GM21529 (cell line): Measurements from ENCODE around the gene TXNDC11.

Source experiments
- ATAC-seq: cut with Tn5 transposase; IDR thresholded peaks from one replicate; pipeline ENCODE4 v1.9.1; 2021; ENCODE audit not compliant: unreplicated experiment

Gene TXNDC11

DNA sequence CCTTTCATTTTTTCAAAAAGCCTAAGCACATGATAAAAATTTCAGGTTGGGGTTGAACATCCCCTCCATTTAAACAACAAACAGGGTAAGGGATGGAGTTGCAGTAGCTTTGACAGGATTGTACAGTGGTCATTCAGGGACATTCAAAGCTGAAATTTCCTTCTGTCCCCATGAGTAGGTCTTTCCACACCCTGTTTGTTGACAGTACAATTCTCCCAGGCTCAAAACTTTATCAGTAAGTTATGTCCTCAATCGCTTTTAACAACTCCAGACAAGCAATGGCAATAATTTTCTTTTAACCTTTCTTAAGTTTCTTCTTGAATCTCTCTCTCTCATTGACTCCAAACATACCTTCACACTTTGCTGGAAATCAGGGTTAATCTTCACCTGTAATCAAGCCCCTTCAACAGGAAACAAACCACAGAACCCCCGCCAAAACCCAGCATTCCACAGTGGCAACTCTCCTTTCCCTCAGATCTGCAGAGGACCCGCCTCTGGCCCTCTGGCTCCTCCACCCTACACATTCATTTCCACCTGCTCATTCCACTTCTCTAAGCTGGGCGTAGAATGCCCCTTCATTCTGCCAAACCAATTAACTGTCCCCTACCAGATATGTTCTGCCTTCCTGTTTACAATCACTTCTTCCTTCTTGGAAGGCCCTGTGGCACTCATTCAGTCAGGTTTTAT lies 20.7 kb downstream of the TXNDC11 start:
- no peak for ATAC-seq

DNA sequence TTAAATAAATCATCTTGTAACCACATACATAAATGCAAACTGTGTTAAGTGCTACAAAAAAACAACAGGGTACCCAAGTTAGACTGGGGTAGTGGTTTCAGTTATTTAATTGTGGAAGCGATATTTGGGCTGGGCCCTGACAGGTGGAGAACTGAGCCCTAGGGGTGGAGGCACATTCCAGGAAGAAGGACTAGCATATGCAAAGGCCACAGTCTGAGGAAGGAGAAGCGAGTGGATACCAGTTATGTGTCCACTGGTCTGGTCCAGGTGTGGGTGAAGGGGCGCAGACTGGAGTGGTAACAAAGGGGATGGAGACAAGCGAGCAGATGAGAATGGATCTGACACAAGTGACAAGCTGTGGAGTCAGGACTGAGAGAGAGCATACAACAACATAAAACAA lies 22.9 kb downstream of the TXNDC11 start:
- ATAC-seq: no peak

DNA sequence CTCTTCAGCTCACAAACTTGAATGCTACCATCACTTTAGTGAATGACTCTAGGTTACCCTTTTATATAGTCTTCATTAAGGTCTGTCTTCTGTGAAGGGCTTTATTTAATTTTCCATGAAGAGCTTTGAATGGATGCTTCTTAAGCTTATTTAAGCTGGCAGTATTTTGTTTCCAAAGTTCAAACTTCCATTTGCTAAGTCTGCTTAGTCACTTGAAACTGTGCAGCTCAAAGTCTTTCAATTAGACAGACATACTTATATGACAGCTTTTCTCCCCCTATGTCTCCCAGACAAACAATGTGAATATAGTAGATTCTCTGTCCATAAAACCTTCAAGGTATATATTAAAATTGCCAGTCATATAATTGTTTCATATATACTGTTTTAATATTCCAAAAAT lies 23.5 kb downstream of the TXNDC11 start:
- ATAC-seq: no peak

GRCh38 chr16:11717811-11718210 lies 24.8 kb downstream of the TXNDC11 start:
- ATAC-seq: no peak

DNA sequence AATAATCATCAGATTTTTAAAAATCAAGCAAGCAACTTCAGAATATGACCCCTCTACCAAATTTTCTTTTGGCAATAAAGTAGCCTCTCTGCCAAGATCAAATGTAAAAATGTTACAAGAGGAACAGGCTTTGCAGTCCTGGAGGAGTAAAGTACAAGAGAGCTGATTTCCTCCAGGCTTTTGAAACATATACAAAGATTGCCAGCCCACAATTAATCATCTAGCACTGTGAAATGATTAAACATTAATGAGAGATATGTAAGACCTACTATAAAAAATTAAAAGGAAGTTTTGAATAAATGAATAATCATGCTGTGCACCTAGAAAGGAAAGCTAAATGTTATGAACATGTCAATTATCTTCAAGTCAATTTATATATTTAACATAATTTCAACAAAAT lies 26.3 kb downstream of the TXNDC11 start:
- ATAC-seq: no peak

DNA sequence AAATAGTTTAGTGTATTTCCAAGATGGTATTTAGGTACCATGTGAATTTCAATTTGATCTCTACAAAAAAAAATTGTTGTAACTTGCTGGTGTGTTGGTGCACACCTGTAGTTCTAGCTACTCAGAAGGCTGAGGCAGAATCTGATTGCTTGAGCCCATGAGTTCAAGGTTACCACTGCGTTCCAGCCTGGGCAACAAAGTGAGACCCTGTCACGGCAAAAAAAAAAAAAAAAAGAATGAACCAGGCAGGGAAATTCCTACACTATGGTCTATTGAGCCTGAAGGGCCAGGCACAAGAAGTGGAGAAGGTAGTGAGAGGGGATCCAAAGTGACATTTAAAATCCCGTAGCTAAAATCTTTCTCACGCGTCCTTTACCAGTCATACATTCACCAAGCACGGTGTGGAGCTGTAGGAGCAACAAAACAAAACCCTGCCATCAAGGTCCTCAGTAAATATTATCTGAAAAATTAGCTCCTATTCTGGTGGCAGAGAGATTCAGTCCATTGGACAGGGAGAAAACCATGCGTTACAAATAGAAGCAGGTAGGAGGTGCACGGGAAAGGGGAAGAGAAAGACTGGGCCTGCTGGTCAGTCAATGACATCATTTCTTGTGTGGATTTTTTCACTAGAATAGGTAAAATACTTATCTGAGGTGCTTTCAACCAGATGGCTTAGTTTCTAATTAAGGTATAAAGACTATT lies 27.3 kb downstream of the TXNDC11 start:
- no peak for ATAC-seq

- no peak for ATAC-seq
These were observed 30.5 kb downstream of the TXNDC11 start for GRCh38 chr16:11712122-11712521.

DNA sequence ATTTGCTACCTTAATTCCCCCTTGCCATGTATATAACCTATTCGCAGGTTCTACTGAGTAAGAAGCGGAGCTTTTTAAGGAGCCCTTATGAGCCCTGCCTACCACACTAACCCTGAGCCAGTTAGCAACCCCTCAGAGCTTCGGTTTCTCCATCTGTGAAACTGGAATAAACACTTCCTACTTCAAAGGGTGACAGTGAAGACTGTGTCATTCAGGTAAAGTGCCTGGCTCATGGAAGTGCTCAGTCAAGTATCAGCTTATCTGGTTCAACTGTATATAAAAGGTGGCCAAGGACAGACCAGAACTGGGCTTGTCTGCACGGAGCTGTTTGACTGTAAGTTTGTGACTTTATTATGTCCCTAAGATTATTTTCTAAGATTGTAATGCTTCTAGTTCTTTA lies 31.0 kb downstream of the TXNDC11 start:
- ATAC-seq: no peak

GRCh38 chr16:11708421-11708820 lies 34.2 kb downstream of the TXNDC11 start:
- no peak for ATAC-seq

GRCh38 chr16:11707679-11708197 lies 34.9 kb downstream of the TXNDC11 start:
- no peak for ATAC-seq

DNA sequence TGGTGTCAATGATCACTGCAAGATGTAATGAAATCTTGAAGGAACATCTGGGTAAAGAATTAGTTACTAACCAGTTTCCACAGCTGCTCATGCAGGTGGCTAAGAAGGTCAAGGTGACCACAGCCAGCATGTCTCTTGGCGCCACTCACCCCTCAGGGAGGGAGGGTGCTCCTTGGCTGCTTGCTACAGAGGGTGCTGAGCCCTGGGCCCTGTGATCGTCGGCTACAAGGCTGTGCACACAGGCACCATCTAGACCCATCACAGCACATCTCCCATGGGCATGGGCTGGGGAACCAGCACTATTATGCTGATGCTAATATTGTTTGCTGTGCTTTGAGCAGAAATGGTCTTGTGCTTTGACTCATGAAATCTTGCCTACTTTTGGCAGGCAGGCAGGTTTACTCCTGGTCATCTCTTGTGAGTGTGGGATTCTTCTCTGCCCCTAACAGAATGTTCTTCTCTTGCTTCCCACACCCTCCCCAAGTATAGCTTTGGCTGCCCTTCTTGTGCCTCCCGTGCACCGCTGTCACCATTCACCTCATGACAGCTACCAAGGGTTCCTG lies 36.4 kb downstream of the TXNDC11 start:
- peak; percentile 40 for ATAC-seq

- no peak for ATAC-seq
These were observed 37.2 kb downstream of the TXNDC11 start for GRCh38 chr16:11705311-11706025.

DNA sequence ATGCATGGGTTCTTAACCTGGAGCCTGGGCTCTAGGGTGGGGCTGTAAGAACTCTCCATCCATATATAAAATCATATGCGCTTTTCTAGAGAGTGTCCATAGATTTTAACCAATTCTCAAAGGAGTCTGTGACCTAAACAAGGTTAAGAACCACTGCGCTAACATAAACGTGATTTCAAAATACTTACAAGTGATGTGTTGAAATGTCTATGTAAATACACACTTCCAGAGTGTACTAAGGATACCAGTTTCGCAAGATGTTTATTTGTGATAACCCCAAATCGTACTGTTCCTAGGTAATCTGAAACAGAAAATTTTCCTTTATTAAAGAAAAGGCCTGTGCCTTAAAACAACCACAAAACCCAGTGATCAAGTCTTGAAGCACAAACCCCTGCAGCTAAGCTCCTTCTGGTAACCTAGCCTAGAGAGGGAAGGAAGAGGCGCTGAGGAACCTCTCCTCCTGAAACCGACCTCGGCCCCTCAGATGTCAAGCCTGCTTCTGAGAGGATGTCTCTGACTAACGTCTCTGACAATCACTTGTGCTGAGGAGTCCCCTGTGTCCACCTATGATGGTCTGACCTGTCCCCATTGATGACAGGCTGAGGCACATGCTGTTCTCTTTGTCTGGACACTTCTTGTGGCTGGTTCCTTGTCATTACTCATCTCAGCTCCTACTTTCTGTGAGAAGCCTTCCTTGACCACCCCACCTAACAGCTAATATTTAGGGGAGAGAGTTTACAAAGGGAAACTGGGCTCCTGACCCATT lies 42.2 kb downstream of the TXNDC11 start:
- no peak for ATAC-seq

DNA sequence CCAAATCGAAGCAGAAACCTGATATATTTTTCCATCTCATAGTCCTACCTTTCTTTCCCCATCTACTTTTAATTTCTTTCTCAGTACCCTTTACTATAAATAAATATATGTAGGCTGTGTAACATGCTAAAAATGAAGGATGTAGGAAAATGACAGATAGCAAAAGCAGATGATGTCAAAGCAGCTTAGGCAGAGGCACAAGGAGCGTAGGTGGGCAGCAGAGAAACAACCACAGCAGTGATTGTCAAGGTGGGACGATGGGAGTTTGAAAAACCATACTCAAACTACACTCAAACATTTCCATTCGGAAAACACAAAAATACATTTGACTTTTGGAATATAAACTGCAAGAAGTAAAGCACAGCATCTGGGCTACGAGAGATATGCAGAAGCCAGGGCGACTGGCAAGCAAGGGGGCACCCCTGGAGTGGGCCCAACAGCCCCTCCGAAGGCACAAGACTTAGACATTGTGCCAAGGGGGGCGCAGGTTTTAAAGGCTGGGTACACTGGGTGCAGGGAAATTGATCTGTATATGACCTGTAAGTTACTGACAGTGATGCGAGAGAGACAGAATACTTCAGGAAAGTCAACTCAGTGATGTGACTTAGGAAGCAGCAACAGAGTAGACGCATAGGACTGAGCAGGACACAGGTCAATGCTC lies 43.3 kb downstream of the TXNDC11 start:
- no peak for ATAC-seq

GRCh38 chr16:11698271-11698689 lies 44.4 kb downstream of the TXNDC11 start:
- no peak for ATAC-seq

GRCh38 chr16:11697319-11697718 lies 45.3 kb downstream of the TXNDC11 start:
- ATAC-seq: no peak

- ATAC-seq: no peak
These were observed 46.2 kb downstream of the TXNDC11 start for GRCh38 chr16:11696266-11697012.

- ATAC-seq: no peak
These were observed 50.0 kb downstream of the TXNDC11 start for GRCh38 chr16:11692651-11693050.

DNA sequence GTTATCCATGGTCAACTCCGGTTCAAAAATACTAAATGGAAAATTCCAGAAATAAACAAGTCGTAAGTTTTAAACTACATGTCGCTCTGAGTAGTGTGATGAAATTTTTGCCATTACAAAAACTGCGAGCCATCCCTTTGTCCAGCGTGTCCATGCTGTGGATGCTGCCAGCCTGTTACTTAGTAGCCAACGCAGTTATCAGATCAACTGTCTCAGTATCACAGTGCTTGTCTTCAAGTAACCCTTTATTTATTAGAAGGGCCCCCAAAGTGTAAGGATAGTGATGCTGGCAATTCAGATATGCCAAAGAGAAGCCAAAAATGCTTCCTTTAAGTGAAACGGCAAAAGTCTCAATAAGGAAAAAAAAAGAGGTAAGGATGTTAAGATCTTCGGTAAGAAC lies 50.5 kb downstream of the TXNDC11 start:
- no peak for ATAC-seq

- no peak for ATAC-seq
These were observed 50.9 kb downstream of the TXNDC11 start for GRCh38 chr16:11691771-11692170.
